Smooth muscle cell (in vitro differentiated cells): ENCODE measurements around the gene CCDC136. TPM values are rescaled to one million over a fixed set of nuclear protein-coding genes. Genes with fewer than 3 reads are reported as not detected.
A peak's percentile ranks its signal among the peaks of the same experiment; 100 is the strongest.

Experiments used
- DNase-seq: peaks from one replicate; lab custom pipeline; 2025; ENCODE audit not compliant: unreplicated experiment; lab: John Stamatoyannopoulos, UW
- H2AFZ ChIP-seq: fragments of 200-600 bp; sonication (generic); 2 replicates; pipeline ENCODE4 v1.6.0; 2016; ENCODE audit warnings: antibody characterized with exemption, low read depth, mild to moderate bottlenecking
- H3F3A ChIP-seq: fragments of 200-600 bp; sonication (generic); 2 replicates; pipeline ENCODE4 v1.6.0; 2017; ENCODE audit warnings: antibody characterized with exemption, low read depth
- H3K27ac ChIP-seq: fragments of 200-600 bp; sonication (generic); 2 replicates; pipeline ENCODE4 v1.5.1; 2016; ENCODE audit warnings: low read depth, mild to moderate bottlenecking
- H3K27me3 ChIP-seq: fragments of 200-600 bp; sonication (generic); 2 replicates; pipeline ENCODE4 v1.6.1; 2016; ENCODE audit warnings: low read depth, mild to moderate bottlenecking
- H3K36me3 ChIP-seq: fragments of 200-600 bp; sonication (generic); 2 replicates; pipeline ENCODE4 v1.5.1; 2016; ENCODE audit warnings: low read depth
- H3K4me1 ChIP-seq: fragments of 200-600 bp; sonication (generic); 2 replicates; pipeline ENCODE4 v1.5.1; 2016; ENCODE audit warnings: low read depth
- H3K4me2 ChIP-seq: fragments of 200-600 bp; sonication (generic); 2 replicates; pipeline ENCODE4 v1.6.0; 2016; ENCODE audit warnings: mild to moderate bottlenecking
- H3K4me3 ChIP-seq: fragments of 200-600 bp; sonication (generic); 2 replicates; pipeline ENCODE4 v1.5.1; 2016; ENCODE audit warnings: mild to moderate bottlenecking
- H3K79me2 ChIP-seq: fragments of 200-600 bp; sonication (generic); 2 replicates; pipeline ENCODE4 v1.6.0; 2016; ENCODE audit warnings: low read depth, mild to moderate bottlenecking
- H3K9ac ChIP-seq: fragments of 200-600 bp; sonication (generic); 2 replicates; pipeline ENCODE4 v1.6.0; 2016; ENCODE audit warnings: low read depth
- H3K9me3 ChIP-seq: fragments of 200-600 bp; sonication (generic); replicated peaks from 2 replicates; pipeline ENCODE4 v1.5.1; 2016; ENCODE audit warnings: low read depth
- H4K20me1 ChIP-seq: fragments of 200-600 bp; sonication (generic); 2 replicates; pipeline ENCODE4 v1.6.0; 2016; ENCODE audit warnings: low read depth
- WGBS: methylation state at CpG from one replicate; pipeline ENCODE4 v1.1.7; 2016; ENCODE audit warnings: low lambda C conversion rate; 5-methylcytosine and 5-hydroxymethylcytosine counted together
- polyA plus RNA-seq: library from polyadenylated mRNA; unstranded; fragments of >200 nt; fragmentation: Nextera tagmentation; extraction: Ambion mirVana; gene quantifications from 2 replicates; pipeline ENCODE4 v1.2.1, GENCODE V29; 2016
- total RNA-seq: library from RNA; depleted of rRNA; stranded (reverse); fragments of >200 nt; gene quantifications from 2 replicates; pipeline ENCODE4 v1.2.3, GENCODE V29; 2014
- TF ChIP-seq, protein P1 (sequence below): fragments of 200-600 bp; sonication (generic); IDR thresholded peaks from 2 replicates; pipeline ENCODE4 v1.5.1; 2017; ENCODE audit warnings: borderline replicate concordance, mild to moderate bottlenecking, antibody characterized with exemption; ENCODE audit not compliant: insufficient read depth, poor library complexity, severe bottlenecking

Gene CCDC136
- total and polyA plus RNA-seq, 2 experiments from 2014 or later: 2.7 to 3.1 TPM

DNA sequence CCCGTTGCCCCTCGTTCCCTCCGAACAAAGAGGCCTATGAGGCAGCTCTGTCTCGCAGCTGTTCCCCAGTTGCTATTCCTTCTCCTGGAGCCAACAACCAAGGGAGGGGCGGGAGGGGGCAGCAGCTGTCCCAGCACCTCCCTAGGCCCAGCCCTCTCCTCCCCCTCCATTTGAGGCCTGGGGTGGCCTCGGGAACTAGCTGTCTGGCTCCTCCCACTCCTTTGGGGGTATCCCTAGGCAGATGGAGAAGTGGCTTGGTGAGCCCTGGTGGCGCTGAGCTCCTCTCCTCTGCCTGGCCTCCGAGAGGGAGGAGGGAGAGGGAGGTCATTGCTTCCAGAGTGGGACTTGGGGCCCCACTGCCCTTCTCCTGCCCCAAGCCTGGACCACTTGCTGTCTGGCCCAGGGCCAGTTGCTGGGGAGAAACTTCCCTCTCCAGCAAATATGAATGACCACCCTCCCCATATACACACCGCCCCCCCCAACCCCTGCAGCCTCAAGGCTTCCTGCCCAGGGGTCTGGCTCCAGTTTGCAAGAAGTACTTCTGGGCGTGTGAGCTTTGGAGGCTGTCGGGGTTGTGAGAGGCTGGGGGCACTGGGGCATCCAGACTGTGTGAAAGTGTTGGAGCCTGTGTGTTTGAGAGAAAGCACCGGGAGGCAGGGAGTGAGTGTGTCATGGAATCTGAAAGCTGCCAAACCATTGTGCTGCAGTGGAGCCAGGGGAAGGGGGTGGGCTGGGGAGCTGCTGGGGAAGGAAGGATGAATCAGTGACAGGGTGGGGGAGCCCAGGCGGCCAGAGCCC, 41.6 kb downstream of the CCDC136 start:
- H4K20me1 ChIP-seq: peaks cover 60% of the 10 kb centered on the region
- H3K4me2 ChIP-seq: peak overlapping the region; percentile 91
- H3K36me3 ChIP-seq: no peaks in the 10 kb centered on the region
- TF ChIP-seq, protein P1, sequence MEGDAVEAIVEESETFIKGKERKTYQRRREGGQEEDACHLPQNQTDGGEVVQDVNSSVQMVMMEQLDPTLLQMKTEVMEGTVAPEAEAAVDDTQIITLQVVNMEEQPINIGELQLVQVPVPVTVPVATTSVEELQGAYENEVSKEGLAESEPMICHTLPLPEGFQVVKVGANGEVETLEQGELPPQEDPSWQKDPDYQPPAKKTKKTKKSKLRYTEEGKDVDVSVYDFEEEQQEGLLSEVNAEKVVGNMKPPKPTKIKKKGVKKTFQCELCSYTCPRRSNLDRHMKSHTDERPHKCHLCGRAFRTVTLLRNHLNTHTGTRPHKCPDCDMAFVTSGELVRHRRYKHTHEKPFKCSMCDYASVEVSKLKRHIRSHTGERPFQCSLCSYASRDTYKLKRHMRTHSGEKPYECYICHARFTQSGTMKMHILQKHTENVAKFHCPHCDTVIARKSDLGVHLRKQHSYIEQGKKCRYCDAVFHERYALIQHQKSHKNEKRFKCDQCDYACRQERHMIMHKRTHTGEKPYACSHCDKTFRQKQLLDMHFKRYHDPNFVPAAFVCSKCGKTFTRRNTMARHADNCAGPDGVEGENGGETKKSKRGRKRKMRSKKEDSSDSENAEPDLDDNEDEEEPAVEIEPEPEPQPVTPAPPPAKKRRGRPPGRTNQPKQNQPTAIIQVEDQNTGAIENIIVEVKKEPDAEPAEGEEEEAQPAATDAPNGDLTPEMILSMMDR: no peak
- peak; percentile 57 for DNase-seq
- H3F3A ChIP-seq: peaks cover 12% of the 10 kb centered on the region
- H3K9me3 ChIP-seq: no peaks in the 10 kb centered on the region
- H3K4me3 ChIP-seq: peak overlapping the region; percentile 81
- H3K4me1 ChIP-seq: peaks cover 45% of the 10 kb centered on the region
- peak overlapping the region; percentile 50 for H3K27ac ChIP-seq
- 15% methylated on average over 13 of the region's 13 CpGs for WGBS
- H3K27me3 ChIP-seq: no peaks in the 10 kb centered on the region
- peaks cover 3% of the 10 kb centered on the region for H3K79me2 ChIP-seq
- no peak overlapping the region for H2AFZ ChIP-seq
- H3K9ac ChIP-seq: peak overlapping the region; percentile 83

DNA sequence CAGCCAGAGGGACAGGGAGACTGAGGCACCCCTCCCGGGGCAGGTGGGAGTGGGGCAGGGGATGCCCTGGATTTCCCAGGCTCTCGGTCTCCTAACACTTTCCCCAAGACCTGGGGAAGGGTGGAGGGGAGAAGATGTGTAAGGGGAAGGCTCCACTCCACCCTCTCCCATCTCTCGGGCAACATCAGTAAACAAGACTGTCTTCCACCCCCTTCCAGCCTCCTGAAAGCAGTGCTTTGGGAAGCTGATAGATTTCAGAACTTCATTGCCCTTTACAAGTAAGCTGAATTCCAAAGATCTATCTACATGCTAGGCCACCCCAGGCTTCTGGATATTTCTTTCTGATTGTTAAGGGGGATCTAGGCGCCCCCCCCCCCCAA, 42.2 kb downstream of the CCDC136 start:
- H4K20me1 ChIP-seq: peaks cover 66% of the 10 kb centered on the region
- peaks cover 3% of the 10 kb centered on the region for H3K79me2 ChIP-seq
- peak overlapping the region; percentile 91 for H3K4me2 ChIP-seq
- no peaks in the 10 kb centered on the region for H3K9me3 ChIP-seq
- no peak for DNase-seq
- H3F3A ChIP-seq: peaks cover 8% of the 10 kb centered on the region
- TF ChIP-seq, protein P1: no peak
- H3K27ac ChIP-seq: peak overlapping the region; percentile 50
- 42% methylated on average over 4 of the region's 4 CpGs for WGBS
- H3K9ac ChIP-seq: no peak overlapping the region
- H3K27me3 ChIP-seq: no peaks in the 10 kb centered on the region
- H2AFZ ChIP-seq: no peak overlapping the region
- peaks cover 42% of the 10 kb centered on the region for H3K4me1 ChIP-seq
- no peaks in the 10 kb centered on the region for H3K36me3 ChIP-seq
- H3K4me3 ChIP-seq: no peak overlapping the region

DNA sequence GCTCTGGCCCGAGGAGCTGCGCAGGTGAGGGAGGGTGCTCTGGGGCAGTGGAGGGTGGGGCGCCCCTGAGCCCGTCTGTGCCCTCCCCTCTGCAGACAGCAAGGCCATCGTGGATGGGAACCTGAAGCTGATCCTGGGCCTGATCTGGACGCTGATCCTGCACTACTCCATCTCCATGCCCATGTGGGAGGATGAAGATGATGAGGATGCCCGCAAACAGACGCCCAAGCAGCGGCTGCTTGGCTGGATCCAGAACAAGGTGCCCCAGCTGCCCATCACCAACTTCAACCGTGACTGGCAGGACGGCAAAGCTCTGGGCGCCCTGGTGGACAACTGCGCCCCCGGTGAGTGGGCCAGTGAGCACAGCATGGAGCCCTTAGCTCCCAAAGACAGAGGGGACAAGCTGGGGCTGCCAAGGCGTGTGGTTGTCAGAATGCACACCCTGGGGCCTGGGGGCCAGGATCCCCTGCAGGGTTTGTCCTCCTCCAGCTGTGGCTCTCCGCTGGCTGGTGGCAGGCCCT, 43.5 kb downstream of the CCDC136 start:
- Histone ChIP-seq H3K9ac (no peak overlapping the region), H3K4me1 (peaks cover 34% of the 10 kb centered on the region), H3K4me3 (no peak overlapping the region), H3K9me3 (no peaks in the 10 kb centered on the region), H3K4me2 (no peak overlapping the region), H3F3A (no peaks in the 10 kb centered on the region), H3K36me3 (no peaks in the 10 kb centered on the region), H3K27me3 (no peaks in the 10 kb centered on the region), H2AFZ (no peak overlapping the region), H4K20me1 (peaks cover 79% of the 10 kb centered on the region), H3K79me2 (peaks cover 3% of the 10 kb centered on the region), H3K27ac (no peak overlapping the region)
- DNase-seq: no peak
- TF ChIP-seq, protein P1: no peak
- 97% methylated on average over 16 of the region's 16 CpGs for WGBS
